ENCODE results near the gene SLC36A1. TPM values are rescaled to one million over a fixed set of nuclear protein-coding genes. Genes with fewer than 3 reads are reported as not detected.

The SLC36A1 gene
- total RNA-seq, 2 experiments from 2014 or later = 11.6 to 12.1 TPM

DNA sequence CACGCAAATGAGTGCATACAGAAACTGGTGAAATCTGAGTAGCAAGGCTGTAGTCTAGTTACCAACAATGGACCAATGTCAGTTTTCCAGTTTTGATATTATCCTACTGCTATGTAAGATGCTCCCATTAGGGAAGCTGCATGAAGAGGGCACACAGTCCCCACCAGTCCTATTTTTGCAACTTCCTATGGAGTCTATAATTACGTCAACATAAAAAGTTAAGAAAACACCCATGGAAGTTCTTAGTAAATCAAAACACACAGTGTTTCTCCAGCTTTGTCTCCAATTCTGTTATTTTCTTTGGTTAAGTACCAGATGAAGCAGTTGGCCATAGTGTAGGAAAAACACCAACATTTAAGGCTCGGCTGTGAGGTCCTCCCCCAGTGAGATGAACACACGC is 85.0 kb downstream of the SLC36A1 start:
- POLR2A ChIA-PET = interaction anchor here (0.7 kb wide), 1 partner anchor 14 kb away, joined by 3 read pairs; no protein-coding TSS in a partner anchor
- no peak for TF ChIP-seq CTCF (conservative IDR thresholded peaks at IDR 0.05; ENCODE audit: low read length)
- TF ChIP-seq EZH2phosphoT487 (IDR thresholded peaks at IDR 0.05; ENCODE audit: borderline replicate concordance, low read depth, low read length) = no peak
- CTCF ChIA-PET (ENCODE audit: unreplicated experiment) = no interaction called here

DNA sequence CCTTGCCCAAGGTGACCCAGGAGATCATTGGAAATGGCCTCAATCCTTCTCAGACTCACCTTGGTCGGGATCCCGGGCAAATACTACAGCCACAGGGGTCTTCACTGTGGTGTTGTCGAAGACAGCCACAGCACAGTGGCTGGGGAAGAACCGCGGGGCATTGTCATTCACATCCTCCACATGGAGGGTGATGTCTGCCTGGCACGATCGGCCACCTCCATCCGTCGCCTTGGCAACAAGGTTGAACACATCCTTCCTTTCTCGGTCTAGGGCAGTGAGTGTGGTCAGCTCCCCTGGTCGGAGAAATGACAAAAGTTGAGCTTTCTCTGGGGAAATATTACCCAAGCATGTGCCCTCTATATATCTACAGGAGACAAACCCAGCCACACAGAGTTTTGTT is 86.9 kb downstream of the SLC36A1 start:
- DNase-seq (ENCODE audit: low spot score) = no peak
- Histone ChIP-seq H2AFZ (ENCODE audit: low read length) (no peak overlapping the region), H3K4me1 (ENCODE audit: insufficient read depth, low read length, poor library complexity, severe bottlenecking) (no peaks in the 10 kb centered on the region), H3K9me2 (ENCODE audit: insufficient read depth, low read length) (no peaks in the 10 kb centered on the region), H3K79me2 (ENCODE audit: insufficient read depth, low read depth, low read length) (no peaks in the 10 kb centered on the region), H3K4me3 (ENCODE audit: low read depth, low read length, poor library complexity, severe bottlenecking) (no peak overlapping the region), H3K36me3 (ENCODE audit: insufficient read depth, low read length) (no peaks in the 10 kb centered on the region), H3K9me3 (ENCODE audit: low read length) (no peaks in the 10 kb centered on the region), H4K20me1 (ENCODE audit: insufficient read depth, low read length) (no peaks in the 10 kb centered on the region), H3K27ac (ENCODE audit: low read depth, low read length, poor library complexity, severe bottlenecking) (no peak overlapping the region), H3K4me2 (ENCODE audit: low read length) (no peak overlapping the region)
- TF ChIP-seq CTCF (conservative IDR thresholded peaks at IDR 0.05; ENCODE audit: low read length) (no peak), EZH2phosphoT487 (IDR thresholded peaks at IDR 0.05; ENCODE audit: borderline replicate concordance, low read depth, low read length) (no peak)
- BruUV-seq (replicated peaks) = no TSS peak
- ChIA-PET POLR2A (interaction anchor here (0.7 kb wide), 1 partner anchor 189 kb away, joined by 3 read pairs; no protein-coding TSS in a partner anchor), CTCF (ENCODE audit: unreplicated experiment) (no interaction called here)
- intact Hi-C loops (cut with micrococcal nuclease; ENCODE audit: unreplicated experiment) = no loop called here

More for the DNA sequence above, 85.0 kb downstream of the SLC36A1 start:
- no TSS peak for BruUV-seq (replicated peaks)
- no peak for DNase-seq (ENCODE audit: low spot score)
- Histone ChIP-seq H3K79me2 (ENCODE audit: insufficient read depth, low read depth, low read length) (no peaks in the 10 kb centered on the region), H3K4me1 (ENCODE audit: insufficient read depth, low read length, poor library complexity, severe bottlenecking) (no peaks in the 10 kb centered on the region), H3K9me2 (ENCODE audit: insufficient read depth, low read length) (no peaks in the 10 kb centered on the region), H3K27ac (ENCODE audit: low read depth, low read length, poor library complexity, severe bottlenecking) (no peak overlapping the region), H3K4me2 (ENCODE audit: low read length) (no peak overlapping the region), H4K20me1 (ENCODE audit: insufficient read depth, low read length) (no peaks in the 10 kb centered on the region), H2AFZ (ENCODE audit: low read length) (no peak overlapping the region), H3K9me3 (ENCODE audit: low read length) (no peaks in the 10 kb centered on the region), H3K36me3 (ENCODE audit: insufficient read depth, low read length) (no peaks in the 10 kb centered on the region), H3K4me3 (ENCODE audit: low read depth, low read length, poor library complexity, severe bottlenecking) (no peak overlapping the region)
- intact Hi-C loops (cut with micrococcal nuclease; ENCODE audit: unreplicated experiment) = no loop called here

DNA sequence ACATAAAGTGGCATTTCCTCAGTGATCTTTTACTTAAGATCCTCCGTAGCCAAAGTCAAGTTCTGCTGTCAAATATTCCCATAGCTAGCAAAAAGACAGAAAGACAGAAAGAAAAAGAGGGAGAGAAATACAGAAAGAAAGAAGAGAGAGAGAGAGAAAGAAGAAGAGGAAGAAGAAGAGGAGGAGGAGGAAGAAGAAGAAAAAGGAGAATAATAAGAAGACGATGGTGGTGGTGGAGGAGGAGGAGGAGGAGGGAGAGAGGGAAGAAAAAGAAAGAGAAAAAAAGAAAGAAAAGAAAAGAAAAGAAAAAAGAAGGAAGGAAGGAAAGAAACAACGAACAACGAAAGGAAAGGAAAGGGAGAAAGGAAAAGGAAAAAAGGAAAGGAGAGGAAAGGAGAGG is 89.6 kb downstream of the SLC36A1 start:
- intact Hi-C loops (cut with micrococcal nuclease; ENCODE audit: unreplicated experiment) = no loop called here
- no peaks in the 10 kb centered on the region for H3K79me2 ChIP-seq (ENCODE audit: insufficient read depth, low read depth, low read length)
- no peaks in the 10 kb centered on the region for H3K4me1 ChIP-seq (ENCODE audit: insufficient read depth, low read length, poor library complexity, severe bottlenecking)
- DNase-seq (ENCODE audit: low spot score) = no peak
- H3K9me2 ChIP-seq (ENCODE audit: insufficient read depth, low read length) = no peaks in the 10 kb centered on the region
- H4K20me1 ChIP-seq (ENCODE audit: insufficient read depth, low read length) = no peaks in the 10 kb centered on the region
- H3K4me2 ChIP-seq (ENCODE audit: low read length) = no peak overlapping the region
- no peaks in the 10 kb centered on the region for H3K36me3 ChIP-seq (ENCODE audit: insufficient read depth, low read length)
- no peaks in the 10 kb centered on the region for H3K9me3 ChIP-seq (ENCODE audit: low read length)
- no peak overlapping the region for H3K27ac ChIP-seq (ENCODE audit: low read depth, low read length, poor library complexity, severe bottlenecking)
- no TSS peak for BruUV-seq (replicated peaks)
- POLR2A ChIA-PET = no interaction called here
- H2AFZ ChIP-seq (ENCODE audit: low read length) = no peak overlapping the region
- CTCF ChIA-PET (ENCODE audit: unreplicated experiment) = no interaction called here
- no peak for TF ChIP-seq EZH2phosphoT487 (IDR thresholded peaks at IDR 0.05; ENCODE audit: borderline replicate concordance, low read depth, low read length)
- TF ChIP-seq CTCF (conservative IDR thresholded peaks at IDR 0.05; ENCODE audit: low read length) = no peak
- H3K4me3 ChIP-seq (ENCODE audit: low read depth, low read length, poor library complexity, severe bottlenecking) = no peak overlapping the region
